ENCODE measurements around the gene IFITM10. TPM values are rescaled to one million over a fixed set of nuclear protein-coding genes. Genes with fewer than 3 reads are reported as not detected.

Gene IFITM10
- total and polyA plus RNA-seq, 9 of the 15 experiments (the other 6 are each of a cell fraction or from before 2014, with no cell fraction given): 0.08 to 0.13 (median 0.09) TPM; not detected in 6

DNA sequence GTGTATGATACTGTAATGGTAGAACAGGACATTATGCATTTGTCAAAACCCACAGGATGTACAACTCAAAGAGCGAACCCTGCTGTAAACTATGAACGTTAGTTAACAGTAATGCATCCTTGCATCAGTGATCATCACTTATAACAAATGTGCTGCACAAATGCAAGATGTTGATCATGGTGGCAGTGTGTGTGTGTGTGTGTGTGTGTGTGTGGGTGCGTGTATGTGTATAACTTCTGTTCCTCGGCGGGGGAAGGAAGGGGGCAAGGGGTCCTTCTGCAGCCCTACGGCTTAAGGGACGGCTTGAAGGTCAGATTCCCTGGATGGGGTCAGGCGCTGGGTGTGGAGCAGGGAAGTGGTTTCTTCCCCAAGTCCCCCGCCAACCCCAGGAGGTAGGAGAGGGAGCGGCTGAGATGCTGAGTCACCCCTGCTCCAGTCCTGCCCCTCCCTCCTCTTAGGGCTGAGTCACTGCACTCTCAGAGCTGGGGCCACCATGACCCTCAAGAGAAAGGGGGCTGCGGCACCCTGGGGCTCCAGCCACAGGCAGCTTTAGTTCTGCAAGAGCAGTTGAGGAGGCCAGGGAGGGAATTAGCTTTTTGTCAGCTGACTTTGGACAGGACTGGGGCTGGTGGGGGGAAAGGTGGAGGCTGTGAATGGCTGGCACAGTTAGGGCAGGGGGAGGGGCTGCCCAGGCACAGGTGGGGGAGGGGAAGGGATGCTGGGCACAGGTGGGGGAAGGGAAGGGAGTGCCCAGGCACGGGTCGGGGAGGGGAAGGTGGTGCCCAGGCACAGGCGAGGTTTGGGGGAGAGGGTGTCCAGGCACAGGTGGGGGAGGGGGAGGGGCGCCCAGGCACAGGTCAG lies 22.1 kb upstream of the IFITM10 start (continued):
- TF ChIP-seq EGR1 (conservative IDR thresholded peaks at IDR 0.05) (peak; percentile 57), JUNB (CRISPR knock-in tag; conservative IDR thresholded peaks at IDR 0.05) (peak; percentile 71; the same call in 1 of the 2 replicates), ZNF707 (CRISPR knock-in tag; conservative IDR thresholded peaks at IDR 0.05) (no peak), GATAD2B (IDR thresholded peaks at IDR 0.05; ENCODE audit: borderline replicate concordance) (no peak), CHCHD3 (CRISPR knock-in tag; IDR thresholded peaks at IDR 0.05) (no peak), ZFX (CRISPR knock-in tag; IDR thresholded peaks at IDR 0.05) (no peak), ETV6 (IDR thresholded peaks at IDR 0.05; ENCODE audit: borderline replicate concordance in 1 of 2, low read depth in 2 of 2, low read length in 1 of 2) (0 out of 4 replicates have a peak, but pooled peaks of 1 of the 2 experiments have one; percentile 21), ETV6 (CRISPR knock-in tag; IDR thresholded peaks at IDR 0.05; ENCODE audit: borderline replicate concordance) (no peak), KAT7 (CRISPR knock-in tag; IDR thresholded peaks at IDR 0.05; ENCODE audit: borderline replicate concordance) (peak; percentile 23; the same call in 1 of the 2 replicates), BDP1 (IDR thresholded peaks at IDR 0.05; ENCODE audit: insufficient read depth, insufficient read length) (no peak), ZC3H4 (CRISPR knock-in tag; IDR thresholded peaks at IDR 0.05; ENCODE audit: borderline replicate concordance) (no peak), NR2F6 (CRISPR knock-in tag; IDR thresholded peaks at IDR 0.05) (no peak), ELF4 (CRISPR knock-in tag; IDR thresholded peaks at IDR 0.05) (peak; percentile 81), KHSRP (IDR thresholded peaks at IDR 0.05) (no peak)
- TF ChIP-seq, protein P1, sequence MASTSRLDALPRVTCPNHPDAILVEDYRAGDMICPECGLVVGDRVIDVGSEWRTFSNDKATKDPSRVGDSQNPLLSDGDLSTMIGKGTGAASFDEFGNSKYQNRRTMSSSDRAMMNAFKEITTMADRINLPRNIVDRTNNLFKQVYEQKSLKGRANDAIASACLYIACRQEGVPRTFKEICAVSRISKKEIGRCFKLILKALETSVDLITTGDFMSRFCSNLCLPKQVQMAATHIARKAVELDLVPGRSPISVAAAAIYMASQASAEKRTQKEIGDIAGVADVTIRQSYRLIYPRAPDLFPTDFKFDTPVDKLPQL (IDR thresholded peaks at IDR 0.05; ENCODE audit: extremely low read depth, insufficient read length): no peak
- TF ChIP-seq, protein P2, sequence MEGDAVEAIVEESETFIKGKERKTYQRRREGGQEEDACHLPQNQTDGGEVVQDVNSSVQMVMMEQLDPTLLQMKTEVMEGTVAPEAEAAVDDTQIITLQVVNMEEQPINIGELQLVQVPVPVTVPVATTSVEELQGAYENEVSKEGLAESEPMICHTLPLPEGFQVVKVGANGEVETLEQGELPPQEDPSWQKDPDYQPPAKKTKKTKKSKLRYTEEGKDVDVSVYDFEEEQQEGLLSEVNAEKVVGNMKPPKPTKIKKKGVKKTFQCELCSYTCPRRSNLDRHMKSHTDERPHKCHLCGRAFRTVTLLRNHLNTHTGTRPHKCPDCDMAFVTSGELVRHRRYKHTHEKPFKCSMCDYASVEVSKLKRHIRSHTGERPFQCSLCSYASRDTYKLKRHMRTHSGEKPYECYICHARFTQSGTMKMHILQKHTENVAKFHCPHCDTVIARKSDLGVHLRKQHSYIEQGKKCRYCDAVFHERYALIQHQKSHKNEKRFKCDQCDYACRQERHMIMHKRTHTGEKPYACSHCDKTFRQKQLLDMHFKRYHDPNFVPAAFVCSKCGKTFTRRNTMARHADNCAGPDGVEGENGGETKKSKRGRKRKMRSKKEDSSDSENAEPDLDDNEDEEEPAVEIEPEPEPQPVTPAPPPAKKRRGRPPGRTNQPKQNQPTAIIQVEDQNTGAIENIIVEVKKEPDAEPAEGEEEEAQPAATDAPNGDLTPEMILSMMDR (IDR thresholded peaks at IDR 0.05 in 2 of 3, conservative IDR thresholded peaks at IDR 0.05 in 1 of 3; ENCODE audit: insufficient read depth in 2 of 3, low read depth in 1 of 3, low read length in 3 of 3): no peak

Measured in K562 (cell line).